HUES64 (cell line): ENCODE results near the gene WDR46. TPM values are rescaled to one million over a fixed set of nuclear protein-coding genes. Genes with fewer than 3 reads are reported as not detected.

Experiments used
- H3K27ac ChIP-seq: 2 replicates; pipeline ENCODE4 v1.7.0; 2013; ENCODE audit warnings: low read depth, low read length, inconsistent platforms
- H3K27me3 ChIP-seq: 2 replicates; pipeline ENCODE4 v1.6.1; 2013; ENCODE audit warnings: mild to moderate bottlenecking, low read length; ENCODE audit not compliant: insufficient read depth
- H3K36me3 ChIP-seq: 2 replicates; pipeline ENCODE4 v1.6.1; 2013; ENCODE audit warnings: mild to moderate bottlenecking, low read length; ENCODE audit not compliant: insufficient read depth
- H3K4me1 ChIP-seq: 2 replicates; pipeline ENCODE4 v1.6.1; 2013; ENCODE audit warnings: mild to moderate bottlenecking, low read length, moderate library complexity; ENCODE audit not compliant: insufficient read depth
- H3K4me3 ChIP-seq: 2 replicates; pipeline ENCODE4 v1.5.1; 2013; ENCODE audit warnings: mild to moderate bottlenecking, low read length, moderate library complexity
- H3K9ac ChIP-seq: 2 replicates; pipeline ENCODE4 v1.6.1; 2013; ENCODE audit warnings: mild to moderate bottlenecking, low read depth, low read length
- H3K9me3 ChIP-seq: 2 replicates; pipeline ENCODE4 v1.6.1; 2013; ENCODE audit warnings: low read depth, low read length; ENCODE audit not compliant: insufficient read depth
- WGBS: fragments of 150-250, 120-280 bp; methylation state at CpG from one replicate; pipeline ENCODE4 v1.1.7; 2013; ENCODE audit warnings: missing lambda C conversion rate; 5-methylcytosine and 5-hydroxymethylcytosine counted together
- polyA plus RNA-seq, 2 experiments: library from polyadenylated mRNA; stranded (reverse); fragments of 50-300 nt; gene quantifications; one replicate each; pipeline ENCODE4 v1.2.3, GENCODE V29; 2013

WDR46 gene
- polyA plus RNA-seq (2013, experiment 1 of 2), result 69.4 TPM
- polyA plus RNA-seq (2013, experiment 2 of 2), result 54.5 TPM

- H3K4me1 ChIP-seq, result peaks cover 8% of the 10 kb centered on the region; the same call in 1 of the 2 replicates
Observed at GRCh38 chr6:33288921-33289783, at the start of gene WDR46, which contains the start of gene PFDN6. WDR46 (minus strand) TSS chr6:33289239; CDS start chr6:33289170, 69 bp downstream. PFDN6 (plus strand) TSS chr6:33289601; CDS start chr6:33289857, 256 bp downstream.

GRCh38 chr6:33336495-33336894 is 47.5 kb upstream of the WDR46 start:
- H3K36me3 ChIP-seq, result no peaks in the 10 kb centered on the region
- no peaks in the 10 kb centered on the region for H3K27me3 ChIP-seq
- H3K4me3 ChIP-seq, result no peak overlapping the region
- H3K4me1 ChIP-seq, result no peaks in the 10 kb centered on the region
- H3K27ac ChIP-seq, result no peak overlapping the region
- no peak overlapping the region for H3K9ac ChIP-seq
- WGBS, result 91% methylated on average over 3 of the region's 3 CpGs
- no peaks in the 10 kb centered on the region for H3K9me3 ChIP-seq

More at GRCh38 chr6:33288921-33289783, at the start of gene WDR46, which contains the start of gene PFDN6:
- Histone ChIP-seq H3K9ac (peak within 1 kb of the TSS; percentile 90), H3K4me3 (peak within 1 kb of the TSS; percentile 97), H3K36me3 (peaks cover 65% of the 10 kb centered on the region), H3K27ac (peak within 1 kb of the TSS; percentile 53; the same call in 1 of the 2 replicates), H3K9me3 (no peaks in the 10 kb centered on the region), H3K27me3 (no peaks in the 10 kb centered on the region)
- WGBS, result under 1% methylated on average over 43 of the region's 43 CpGs

- no peak overlapping the region for H3K9ac ChIP-seq
- H3K9me3 ChIP-seq, result no peaks in the 10 kb centered on the region
- no peak overlapping the region for H3K27ac ChIP-seq
- H3K27me3 ChIP-seq, result no peaks in the 10 kb centered on the region
- H3K36me3 ChIP-seq, result no peaks in the 10 kb centered on the region
- WGBS, result 93% methylated on average over 4 of the region's 4 CpGs
- no peak overlapping the region for H3K4me3 ChIP-seq
- H3K4me1 ChIP-seq, result no peaks in the 10 kb centered on the region
Observed at GRCh38 chr6:33335916-33336315, 46.9 kb upstream of the WDR46 start.

- no peaks in the 10 kb centered on the region for H3K36me3 ChIP-seq
- no peaks in the 10 kb centered on the region for H3K27me3 ChIP-seq
- no peak overlapping the region for H3K4me3 ChIP-seq
- H3K9me3 ChIP-seq, result no peaks in the 10 kb centered on the region
- H3K27ac ChIP-seq, result no peak overlapping the region
- no peak overlapping the region for H3K9ac ChIP-seq
- H3K4me1 ChIP-seq, result no peaks in the 10 kb centered on the region
- 100% methylated on average over 1 of the region's 4 CpGs for WGBS
Observed at GRCh38 chr6:33333666-33334065, 44.6 kb upstream of the WDR46 start.

GRCh38 chr6:33330736-33331135 is 41.7 kb upstream of the WDR46 start:
- no peaks in the 10 kb centered on the region for H3K9me3 ChIP-seq
- H3K27me3 ChIP-seq, result no peaks in the 10 kb centered on the region
- H3K4me3 ChIP-seq, result no peak overlapping the region
- H3K9ac ChIP-seq, result no peak overlapping the region
- WGBS, result 92% methylated on average over 10 of the region's 10 CpGs
- no peak overlapping the region for H3K27ac ChIP-seq
- no peaks in the 10 kb centered on the region for H3K4me1 ChIP-seq
- no peaks in the 10 kb centered on the region for H3K36me3 ChIP-seq

GRCh38 chr6:33329058-33329457 is 40.0 kb upstream of the WDR46 start:
- H3K36me3 ChIP-seq, result no peaks in the 10 kb centered on the region
- no peaks in the 10 kb centered on the region for H3K9me3 ChIP-seq
- no peak overlapping the region for H3K9ac ChIP-seq
- H3K27me3 ChIP-seq, result no peaks in the 10 kb centered on the region
- H3K4me3 ChIP-seq, result no peak overlapping the region
- H3K27ac ChIP-seq, result no peak overlapping the region
- 86% methylated on average over 5 of the region's 5 CpGs for WGBS
- peaks cover 3% of the 10 kb centered on the region; the same call in 1 of the 2 replicates for H3K4me1 ChIP-seq

GRCh38 chr6:33324125-33324524 is 35.1 kb upstream of the WDR46 start:
- WGBS, result 63% methylated on average over 7 of the region's 7 CpGs
- H3K27me3 ChIP-seq, result no peaks in the 10 kb centered on the region
- peak overlapping the region; percentile 37; the same call in 1 of the 2 replicates for H3K9ac ChIP-seq
- peaks cover 24% of the 10 kb centered on the region for H3K36me3 ChIP-seq
- H3K9me3 ChIP-seq, result no peaks in the 10 kb centered on the region
- no peak overlapping the region for H3K27ac ChIP-seq
- H3K4me3 ChIP-seq, result peak overlapping the region; percentile 76
- peaks cover 17% of the 10 kb centered on the region for H3K4me1 ChIP-seq

GRCh38 chr6:33323623-33323948 is 34.5 kb upstream of the WDR46 start:
- H3K9ac ChIP-seq, result peak overlapping the region; percentile 37
- H3K27ac ChIP-seq, result peak overlapping the region; percentile 80
- peak overlapping the region; percentile 76 for H3K4me3 ChIP-seq

GRCh38 chr6:33321227-33321626 is 32.2 kb upstream of the WDR46 start:
- Histone ChIP-seq H3K36me3 (peaks cover 33% of the 10 kb centered on the region), H3K27me3 (no peaks in the 10 kb centered on the region), H3K9ac (no peak overlapping the region), H3K4me3 (peak overlapping the region; percentile 76), H3K27ac (peak overlapping the region; percentile 25; the same call in 1 of the 2 replicates), H3K4me1 (peaks cover 25% of the 10 kb centered on the region), H3K9me3 (no peaks in the 10 kb centered on the region)
- 86% methylated on average over 9 of the region's 9 CpGs for WGBS

More at GRCh38 chr6:33323623-33323948, 34.5 kb upstream of the WDR46 start:
- no peaks in the 10 kb centered on the region for H3K27me3 ChIP-seq
- 4% methylated on average over 11 of the region's 12 CpGs for WGBS
- peaks cover 21% of the 10 kb centered on the region for H3K4me1 ChIP-seq
- H3K9me3 ChIP-seq, result no peaks in the 10 kb centered on the region
- peaks cover 29% of the 10 kb centered on the region for H3K36me3 ChIP-seq

GRCh38 chr6:33320315-33321181 is 31.5 kb upstream of the WDR46 start:
- H3K27ac ChIP-seq, result peak overlapping the region; percentile 25; the same call in 1 of the 2 replicates
- H3K9me3 ChIP-seq, result no peaks in the 10 kb centered on the region
- H3K27me3 ChIP-seq, result no peaks in the 10 kb centered on the region
- H3K4me1 ChIP-seq, result peaks cover 25% of the 10 kb centered on the region
- peaks cover 33% of the 10 kb centered on the region for H3K36me3 ChIP-seq
- peak overlapping the region; percentile 76; the same call in 1 of the 2 replicates for H3K4me3 ChIP-seq
- 86% methylated on average over 32 of the region's 32 CpGs for WGBS
- H3K9ac ChIP-seq, result peak overlapping the region; percentile 14; the same call in 1 of the 2 replicates
